Hepatocyte (in vitro differentiated cells): Measurements from ENCODE around the gene ADGRL3. TPM values are rescaled to one million over a fixed set of nuclear protein-coding genes. Genes with fewer than 3 reads are reported as not detected.

Experiments
- DNase-seq: peaks from one replicate; pipeline ENCODE4 v3.0.0-alpha.2; 2016; ENCODE audit warnings: low spot score
- H2AFZ ChIP-seq: fragments of 200-600 bp; sonication (generic); 2 replicates; pipeline ENCODE4 v1.6.0; 2016; ENCODE audit warnings: antibody characterized with exemption, mild to moderate bottlenecking
- H3K27ac ChIP-seq: fragments of 200-600 bp; sonication (generic); 2 replicates; pipeline ENCODE4 v1.5.1; 2016; ENCODE audit warnings: mild to moderate bottlenecking
- H3K27me3 ChIP-seq: fragments of 200-600 bp; sonication (generic); 2 replicates; pipeline ENCODE4 v1.6.1; 2016
- H3K36me3 ChIP-seq: fragments of 200-600 bp; sonication (generic); replicated peaks from 2 replicates; pipeline ENCODE4 v1.5.1; 2016; ENCODE audit warnings: low read depth; ENCODE audit not compliant: insufficient read depth
- H3K4me1 ChIP-seq: fragments of 200-600 bp; sonication (generic); 2 replicates; pipeline ENCODE4 v1.5.1; 2016; ENCODE audit warnings: mild to moderate bottlenecking, moderate library complexity; ENCODE audit not compliant: insufficient read depth
- H3K4me2 ChIP-seq: fragments of 200-600 bp; sonication (generic); 2 replicates; pipeline ENCODE4 v1.6.0; 2016
- H3K4me3 ChIP-seq: fragments of 200-600 bp; sonication (generic); 2 replicates; pipeline ENCODE4 v1.5.1; 2016; ENCODE audit warnings: mild to moderate bottlenecking
- H3K79me2 ChIP-seq: fragments of 200-600 bp; sonication (generic); 2 replicates; pipeline ENCODE4 v1.6.0; 2017; ENCODE audit warnings: mild to moderate bottlenecking
- H3K9me2 ChIP-seq: fragments of 200-600 bp; sonication (generic); replicated peaks from 2 replicates; pipeline ENCODE4 v1.6.0; 2017; ENCODE audit warnings: mild to moderate bottlenecking; ENCODE audit not compliant: insufficient read depth
- H3K9me3 ChIP-seq: fragments of 200-600 bp; sonication (generic); 2 replicates; pipeline ENCODE4 v1.5.1; 2016; ENCODE audit warnings: low read depth, mild to moderate bottlenecking
- H4K20me1 ChIP-seq: fragments of 200-600 bp; sonication (generic); 2 replicates; pipeline ENCODE4 v1.6.0; 2016; ENCODE audit warnings: mild to moderate bottlenecking; ENCODE audit not compliant: insufficient read depth, poor library complexity, severe bottlenecking
- EZH2 ChIP-seq: fragments of 200-600 bp; sonication (generic); IDR thresholded peaks from 2 replicates; pipeline ENCODE4 v1.6.1; 2016; ENCODE audit warnings: antibody characterized with exemption, mild to moderate bottlenecking, borderline replicate concordance
- EZH2phosphoT487 ChIP-seq: fragments of 200-600 bp; sonication (generic); IDR thresholded peaks from one replicate; pipeline ENCODE4 v1.6.1; 2018; ENCODE audit warnings: antibody characterized with exemption, mild to moderate bottlenecking, low read depth, moderate library complexity; ENCODE audit not compliant: unreplicated experiment, severe bottlenecking
- WGBS: methylation state at CpG from one replicate; pipeline ENCODE4 v1.1.6; 2016; ENCODE audit warnings: low lambda C conversion rate; ENCODE audit errors: missing lambda C conversion rate; 5-methylcytosine and 5-hydroxymethylcytosine counted together
- polyA plus RNA-seq: library from polyadenylated mRNA; unstranded; fragments of >200 nt; fragmentation: Nextera tagmentation; extraction: Ambion mirVana; gene quantifications from 2 replicates; pipeline ENCODE4 v1.2.1, GENCODE V29; 2016
- total RNA-seq: library from RNA; depleted of rRNA; stranded (reverse); fragments of >200 nt; gene quantifications from 2 replicates; pipeline ENCODE4 v1.2.3, GENCODE V29; 2014
- TF ChIP-seq, protein P1 (sequence below): fragments of 200-600 bp; sonication (generic); IDR thresholded peaks from 2 replicates; pipeline ENCODE4 v1.5.1; 2016; ENCODE audit warnings: antibody characterized with exemption, mild to moderate bottlenecking; ENCODE audit not compliant: poor library complexity

Gene ADGRL3
- total and polyA plus RNA-seq, 2 experiments from 2014 or later, result 4.4 to 21.2 TPM

DNA sequence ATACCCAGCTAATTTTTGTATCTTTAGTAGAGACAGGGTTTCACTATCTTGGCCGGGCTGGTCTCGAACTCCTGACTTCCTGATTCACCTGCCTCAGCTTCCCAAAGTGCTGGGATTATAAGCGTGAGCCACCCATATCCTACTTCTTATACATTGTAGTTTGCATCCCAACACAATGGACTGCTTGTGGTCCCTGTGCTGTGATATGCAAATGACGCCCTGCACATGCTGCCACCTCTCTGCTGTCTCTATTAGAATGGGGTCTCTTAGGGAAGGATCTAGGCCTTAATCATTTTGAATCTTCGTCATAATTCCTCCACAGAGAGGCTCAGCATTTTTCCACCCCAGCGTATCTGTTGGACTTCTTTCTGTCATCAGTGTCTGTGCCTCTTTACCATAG is 595.9 kb downstream of the ADGRL3 start:
- H3K27ac ChIP-seq, result no peak overlapping the region
- no peak overlapping the region for H2AFZ ChIP-seq
- DNase-seq, result no peak
- no peaks in the 10 kb centered on the region for H3K4me1 ChIP-seq
- H3K9me3 ChIP-seq, result no peaks in the 10 kb centered on the region
- H4K20me1 ChIP-seq, result no peaks in the 10 kb centered on the region
- no peaks in the 10 kb centered on the region for H3K9me2 ChIP-seq
- H3K36me3 ChIP-seq, result no peaks in the 10 kb centered on the region
- TF ChIP-seq, protein P1, sequence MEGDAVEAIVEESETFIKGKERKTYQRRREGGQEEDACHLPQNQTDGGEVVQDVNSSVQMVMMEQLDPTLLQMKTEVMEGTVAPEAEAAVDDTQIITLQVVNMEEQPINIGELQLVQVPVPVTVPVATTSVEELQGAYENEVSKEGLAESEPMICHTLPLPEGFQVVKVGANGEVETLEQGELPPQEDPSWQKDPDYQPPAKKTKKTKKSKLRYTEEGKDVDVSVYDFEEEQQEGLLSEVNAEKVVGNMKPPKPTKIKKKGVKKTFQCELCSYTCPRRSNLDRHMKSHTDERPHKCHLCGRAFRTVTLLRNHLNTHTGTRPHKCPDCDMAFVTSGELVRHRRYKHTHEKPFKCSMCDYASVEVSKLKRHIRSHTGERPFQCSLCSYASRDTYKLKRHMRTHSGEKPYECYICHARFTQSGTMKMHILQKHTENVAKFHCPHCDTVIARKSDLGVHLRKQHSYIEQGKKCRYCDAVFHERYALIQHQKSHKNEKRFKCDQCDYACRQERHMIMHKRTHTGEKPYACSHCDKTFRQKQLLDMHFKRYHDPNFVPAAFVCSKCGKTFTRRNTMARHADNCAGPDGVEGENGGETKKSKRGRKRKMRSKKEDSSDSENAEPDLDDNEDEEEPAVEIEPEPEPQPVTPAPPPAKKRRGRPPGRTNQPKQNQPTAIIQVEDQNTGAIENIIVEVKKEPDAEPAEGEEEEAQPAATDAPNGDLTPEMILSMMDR, result no peak
- TF ChIP-seq EZH2 (no peak), EZH2phosphoT487 (no peak)
- 77% methylated on average over 6 of the region's 6 CpGs for WGBS
- no peaks in the 10 kb centered on the region for H3K79me2 ChIP-seq
- H3K27me3 ChIP-seq, result no peaks in the 10 kb centered on the region
- H3K4me3 ChIP-seq, result no peak overlapping the region
- H3K4me2 ChIP-seq, result no peak overlapping the region

- Histone ChIP-seq H2AFZ (no peak overlapping the region), H3K9me3 (no peaks in the 10 kb centered on the region), H3K4me1 (no peaks in the 10 kb centered on the region), H3K36me3 (no peaks in the 10 kb centered on the region), H3K4me2 (no peak overlapping the region), H3K4me3 (no peak overlapping the region), H3K27me3 (no peaks in the 10 kb centered on the region), H3K27ac (no peak overlapping the region), H3K79me2 (no peaks in the 10 kb centered on the region), H4K20me1 (no peaks in the 10 kb centered on the region), H3K9me2 (no peaks in the 10 kb centered on the region)
- no peak for DNase-seq
- no peak for TF ChIP-seq EZH2
- no peak for TF ChIP-seq EZH2phosphoT487
- TF ChIP-seq, protein P1, result no peak
- 68% methylated on average over 2 of the region's 2 CpGs for WGBS
Observed at GRCh38 chr4:61799794-61800193, 599.7 kb downstream of the ADGRL3 start.

DNA sequence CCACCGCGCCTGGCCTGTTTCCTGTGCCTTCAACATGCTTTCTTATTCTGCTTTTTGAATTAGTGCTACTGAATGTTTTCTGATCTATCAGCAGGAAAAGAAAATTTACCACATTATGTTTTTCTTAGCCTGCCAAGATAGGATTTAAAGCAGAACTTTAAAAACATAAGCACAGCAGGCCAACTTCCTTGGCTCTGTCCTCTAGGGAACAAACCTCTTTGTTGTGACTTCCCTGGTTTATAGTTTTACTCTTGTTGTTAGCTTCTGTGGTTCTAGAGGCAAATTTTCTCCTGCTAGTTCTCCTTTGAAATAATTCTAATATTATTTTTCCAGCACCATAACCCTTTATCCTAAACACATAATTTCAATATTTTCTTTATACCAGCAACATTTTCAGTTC is 605.1 kb downstream of the ADGRL3 start:
- WGBS, result 97% methylated on average over 2 of the region's 2 CpGs
- no peak for TF ChIP-seq EZH2
- no peak for TF ChIP-seq EZH2phosphoT487
- TF ChIP-seq, protein P1, result no peak
- no peak overlapping the region for H3K4me3 ChIP-seq

GRCh38 chr4:61805979-61806378 is 605.9 kb downstream of the ADGRL3 start:
- Histone ChIP-seq H3K27ac (no peak overlapping the region), H3K27me3 (no peaks in the 10 kb centered on the region), H3K9me2 (no peaks in the 10 kb centered on the region), H3K36me3 (no peaks in the 10 kb centered on the region), H3K4me3 (no peak overlapping the region), H4K20me1 (no peaks in the 10 kb centered on the region), H2AFZ (no peak overlapping the region), H3K79me2 (no peaks in the 10 kb centered on the region), H3K4me1 (no peaks in the 10 kb centered on the region), H3K9me3 (no peaks in the 10 kb centered on the region), H3K4me2 (no peak overlapping the region)
- TF ChIP-seq, protein P1, result no peak
- TF ChIP-seq EZH2, result no peak
- no peak for TF ChIP-seq EZH2phosphoT487
- 85% methylated on average over 2 of the region's 2 CpGs for WGBS
- no peak for DNase-seq

More for the DNA sequence above, 605.1 kb downstream of the ADGRL3 start:
- Histone ChIP-seq H3K27me3 (no peaks in the 10 kb centered on the region), H3K4me2 (no peak overlapping the region), H3K9me2 (no peaks in the 10 kb centered on the region), H3K79me2 (no peaks in the 10 kb centered on the region), H2AFZ (no peak overlapping the region), H3K36me3 (no peaks in the 10 kb centered on the region), H3K27ac (no peak overlapping the region), H3K9me3 (no peaks in the 10 kb centered on the region), H4K20me1 (no peaks in the 10 kb centered on the region), H3K4me1 (no peaks in the 10 kb centered on the region)
- DNase-seq, result no peak
